ENCODE measurements around the gene PADI2. TPM values are rescaled to one million over a fixed set of nuclear protein-coding genes. Genes with fewer than 3 reads are reported as not detected.

Gene PADI2
- total RNA-seq, 4 donors from 2014 or later: 15.4 to 27.2 (median 18.6) TPM

GRCh38 chr1:17108786-17109185 is 10.5 kb downstream of the PADI2 start:
- Histone ChIP-seq H3K4me3 (no peak overlapping the region), H3K36me3 (no peaks in the 10 kb centered on the region), H3K9me3 (no peaks in the 10 kb centered on the region), H3K27ac (no peak overlapping the region), H3K4me1 (peaks cover 6% of the 10 kb centered on the region), H3K27me3 (peaks cover 9% of the 10 kb centered on the region)
- no peak for TF ChIP-seq EP300 (IDR thresholded peaks at IDR 0.05)
- TF ChIP-seq POLR2A (IDR thresholded peaks at IDR 0.05): no peak
- TF ChIP-seq POLR2AphosphoS5 (IDR thresholded peaks at IDR 0.05): no peak
- no peak for DNase-seq (ENCODE audit: low spot score in 2 of 2)
- WGBS: 67% methylated on average over 1 of the region's 1 CpG

DNA sequence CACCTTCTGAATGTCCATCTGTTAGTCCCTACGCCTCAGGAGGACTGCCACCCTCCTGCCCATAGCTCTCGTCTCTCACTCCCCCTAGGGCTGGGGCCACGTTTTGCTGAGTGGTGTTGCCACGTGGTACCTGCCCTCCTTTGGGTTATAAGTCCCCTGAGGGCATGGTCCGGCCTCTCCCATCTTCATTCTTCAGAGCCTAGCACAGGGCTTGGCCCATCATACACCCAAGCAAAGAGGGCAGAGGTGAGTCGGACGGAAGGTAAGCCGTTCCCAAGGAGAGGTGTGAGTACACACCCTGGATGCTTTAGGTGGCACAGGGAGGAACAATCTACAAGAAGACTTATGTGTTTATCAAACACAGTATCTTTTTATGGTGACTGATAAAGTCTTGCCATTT is 10.9 kb downstream of the PADI2 start:
- TF ChIP-seq POLR2AphosphoS5 (IDR thresholded peaks at IDR 0.05) (no peak), CTCF (IDR thresholded peaks at IDR 0.05) (no peak), POLR2A (IDR thresholded peaks at IDR 0.05) (no peak), EP300 (IDR thresholded peaks at IDR 0.05) (no peak)
- Histone ChIP-seq H3K4me3 (no peak overlapping the region), H3K4me1 (peaks cover 6% of the 10 kb centered on the region), H3K27ac (no peak overlapping the region), H3K27me3 (peaks cover 9% of the 10 kb centered on the region), H3K9me3 (no peaks in the 10 kb centered on the region), H3K36me3 (no peaks in the 10 kb centered on the region)
- DNase-seq (ENCODE audit: low spot score in 2 of 2): no peak
- 67% methylated on average over 4 of the region's 8 CpGs for WGBS

DNA sequence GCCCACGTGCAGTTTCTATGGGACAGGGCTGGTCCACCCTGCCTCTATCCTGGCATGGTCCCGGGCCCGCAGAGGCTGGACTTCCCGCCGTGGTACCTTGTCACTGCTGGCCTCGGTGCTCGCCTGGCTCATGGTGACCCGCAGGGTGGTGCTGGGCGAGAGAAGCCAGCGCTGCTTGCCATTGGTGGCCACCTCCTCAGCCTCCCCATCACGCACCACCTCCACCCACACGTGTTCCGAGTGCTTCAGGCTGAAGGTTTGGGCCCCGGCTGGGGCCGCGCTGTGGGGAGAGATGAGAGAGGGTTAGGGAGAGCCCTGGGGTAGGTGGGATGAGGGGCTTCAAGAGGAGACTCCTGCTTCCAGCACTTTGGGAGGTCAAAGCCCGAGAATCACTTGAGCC is 14.5 kb downstream of the PADI2 start:
- H3K27me3 ChIP-seq: peaks cover 9% of the 10 kb centered on the region
- H3K4me3 ChIP-seq: no peak overlapping the region
- no peaks in the 10 kb centered on the region for H3K36me3 ChIP-seq
- 91% methylated on average over 17 of the region's 17 CpGs for WGBS
- H3K4me1 ChIP-seq: peaks cover 6% of the 10 kb centered on the region
- TF ChIP-seq POLR2AphosphoS5 (IDR thresholded peaks at IDR 0.05) (no peak), CTCF (IDR thresholded peaks at IDR 0.05) (no peak), EP300 (IDR thresholded peaks at IDR 0.05) (no peak), POLR2A (IDR thresholded peaks at IDR 0.05) (no peak)
- no peaks in the 10 kb centered on the region for H3K9me3 ChIP-seq
- no peak overlapping the region for H3K27ac ChIP-seq
- DNase-seq (ENCODE audit: low spot score in 2 of 2): no peak

GRCh38 chr1:17102232-17102631 is 17.0 kb downstream of the PADI2 start:
- Histone ChIP-seq H3K9me3 (no peaks in the 10 kb centered on the region), H3K27me3 (peaks cover 9% of the 10 kb centered on the region), H3K36me3 (no peaks in the 10 kb centered on the region), H3K27ac (no peak overlapping the region), H3K4me3 (no peak overlapping the region), H3K4me1 (peaks cover 11% of the 10 kb centered on the region)
- 61% methylated on average over 2 of the region's 2 CpGs for WGBS
- no peak for DNase-seq (ENCODE audit: low spot score in 2 of 2)
- no peak for TF ChIP-seq POLR2AphosphoS5 (IDR thresholded peaks at IDR 0.05)
- TF ChIP-seq EP300 (IDR thresholded peaks at IDR 0.05): no peak
- TF ChIP-seq POLR2A (IDR thresholded peaks at IDR 0.05): no peak

- TF ChIP-seq CTCF (IDR thresholded peaks at IDR 0.05): no peak
- TF ChIP-seq POLR2AphosphoS5 (IDR thresholded peaks at IDR 0.05): no peak
- no peak for TF ChIP-seq POLR2A (IDR thresholded peaks at IDR 0.05)
- no peak for TF ChIP-seq EP300 (IDR thresholded peaks at IDR 0.05)
- Histone ChIP-seq H3K36me3 (no peaks in the 10 kb centered on the region), H3K4me3 (no peak overlapping the region), H3K27ac (no peak overlapping the region), H3K9me3 (no peaks in the 10 kb centered on the region), H3K4me1 (peaks cover 16% of the 10 kb centered on the region), H3K27me3 (peaks cover 9% of the 10 kb centered on the region)
- DNase-seq (ENCODE audit: low spot score in 2 of 2): no peak
- WGBS: 81% methylated on average over 4 of the region's 4 CpGs
Measured at GRCh38 chr1:17101261-17101660, 18.0 kb downstream of the PADI2 start.

DNA sequence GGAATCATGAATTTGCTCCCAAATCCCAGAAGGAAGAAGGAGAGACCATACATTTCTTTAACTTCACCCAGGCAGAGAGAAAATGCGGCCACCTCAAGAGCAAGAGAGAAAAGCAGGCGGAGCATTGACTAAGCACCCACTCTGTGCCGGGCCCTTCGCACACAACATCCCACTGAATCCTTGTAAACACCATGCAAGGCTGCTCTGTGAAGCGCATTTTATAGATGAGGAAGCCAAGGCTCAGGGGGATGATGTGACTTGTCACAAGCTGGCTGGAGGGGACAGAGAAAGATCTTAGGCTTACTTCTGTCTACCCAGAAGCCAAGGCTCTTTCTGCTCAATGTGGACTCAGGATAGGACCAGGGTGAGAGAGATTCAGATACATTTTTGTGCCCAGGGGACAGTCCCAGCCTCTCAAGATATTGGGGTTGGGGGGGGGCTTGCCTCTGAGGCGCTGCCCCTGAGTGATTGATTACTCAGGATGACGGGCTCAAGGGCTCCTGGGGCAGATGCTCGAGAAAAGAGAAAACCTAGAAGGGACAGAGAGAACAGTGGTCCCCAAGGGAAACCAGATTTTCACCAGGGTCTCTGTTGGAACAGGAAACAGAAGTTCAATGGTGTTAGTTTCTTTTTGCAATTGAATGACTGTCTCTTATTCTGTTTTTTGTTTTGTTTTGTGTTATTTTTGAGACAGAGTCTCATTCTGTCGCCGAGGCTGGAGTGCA is 19.5 kb downstream of the PADI2 start:
- WGBS: 80% methylated on average over 10 of the region's 10 CpGs
- H3K9me3 ChIP-seq: no peaks in the 10 kb centered on the region

More for the DNA sequence above, 19.5 kb downstream of the PADI2 start:
- H3K27ac ChIP-seq: peak overlapping the region; percentile 60
- peaks cover 2% of the 10 kb centered on the region for H3K27me3 ChIP-seq
- no peak overlapping the region for H3K4me3 ChIP-seq
- DNase-seq (ENCODE audit: low spot score in 2 of 2): no peak
- TF ChIP-seq EP300 (IDR thresholded peaks at IDR 0.05) (no peak), POLR2A (IDR thresholded peaks at IDR 0.05) (no peak), POLR2AphosphoS5 (IDR thresholded peaks at IDR 0.05) (no peak), CTCF (IDR thresholded peaks at IDR 0.05) (no peak)
- peaks cover 16% of the 10 kb centered on the region for H3K4me1 ChIP-seq
- no peaks in the 10 kb centered on the region for H3K36me3 ChIP-seq
